Natural killer cell (primary cell): ENCODE results near the gene GNAT1. TPM values are rescaled to one million over a fixed set of nuclear protein-coding genes. Genes with fewer than 3 reads are reported as not detected.
A peak's percentile ranks its signal among the peaks of the same experiment; 100 is the strongest.

Experiments
- ATAC-seq, 3 donors: fragments of 150-1000 bp in 2 of 3; fragments of 200-7000 bp in 1 of 3; cut with Tn5 transposase; 1 replicate in 1 of 3; 2 replicates in 2 of 3; pipeline ENCODE4 v1.10.0; 2021; ENCODE audit warnings: mild to moderate bottlenecking in 2 of 3, moderate library complexity in 2 of 3
- DNase-seq, 2 donors: peaks; one replicate each; pipeline versions ENCODE4 v3.0.0 to v3.0.0-alpha.2; 2013 to 2021; ENCODE audit warnings: mixed read lengths in 1 of 2
- H3K27ac ChIP-seq: one replicate; pipeline ENCODE4 v1.5.1; 2013; ENCODE audit warnings: mild to moderate bottlenecking, low read length
- H3K27me3 ChIP-seq: one replicate; pipeline ENCODE4 v1.6.1; 2013; ENCODE audit warnings: low read length; ENCODE audit not compliant: control insufficient read depth, insufficient read depth
- H3K36me3 ChIP-seq: one replicate; pipeline ENCODE4 v1.6.1; 2013; ENCODE audit warnings: low read length; ENCODE audit not compliant: control insufficient read depth, insufficient read depth
- H3K4me1 ChIP-seq: one replicate; pipeline ENCODE4 v1.6.1; 2013; ENCODE audit warnings: low read length; ENCODE audit not compliant: control insufficient read depth, insufficient read depth
- H3K4me3 ChIP-seq: one replicate; pipeline ENCODE4 v1.5.1; 2013; ENCODE audit warnings: low read length
- H3K9me3 ChIP-seq: one replicate; pipeline ENCODE4 v1.6.1; 2013; ENCODE audit warnings: low read length; ENCODE audit not compliant: control insufficient read depth, insufficient read depth
- H3K27ac Mint-ChIP-seq, 2 donors: one replicate each; pipeline ENCODE4 v1.8.0; 2022; ENCODE audit warnings: mild to moderate bottlenecking in 2 of 2, mixed read lengths in 2 of 2, moderate library complexity in 1 of 2
- H3K27me3 Mint-ChIP-seq, 2 donors: one replicate each; pipeline ENCODE4 v1.8.0; 2022; ENCODE audit warnings: low read depth in 2 of 2, mixed read lengths in 2 of 2
- H3K36me3 Mint-ChIP-seq: one replicate; pipeline ENCODE4 v1.8.0; 2022; ENCODE audit warnings: mixed read lengths
- H3K4me1 Mint-ChIP-seq, 2 donors: one replicate each; pipeline ENCODE4 v1.8.0; 2022; ENCODE audit warnings: mixed read lengths in 2 of 2
- H3K4me3 Mint-ChIP-seq: one replicate; pipeline ENCODE4 v1.8.0; 2022; ENCODE audit warnings: mild to moderate bottlenecking, moderate library complexity, mixed read lengths
- H3K9me3 Mint-ChIP-seq, 2 donors: one replicate each; pipeline ENCODE4 v1.8.0; 2022; ENCODE audit warnings: mixed read lengths in 2 of 2
- WGBS: methylation state at CpG from one replicate; pipeline ENCODE4 v1.1.7; 2013; ENCODE audit warnings: missing lambda C conversion rate; ENCODE audit not compliant: insufficient coverage; 5-methylcytosine and 5-hydroxymethylcytosine counted together
- intact Hi-C: fragments of 100-400 bp; cut with micrococcal nuclease; formaldehyde crosslinking; loops from one replicate; pipeline ENCODE4 v1.14.2; 2022
- total RNA-seq, 4 donors: library from RNA; stranded (reverse); fragments of 120-200 nt in 1 of 4; gene quantifications; one replicate each; pipeline versions ENCODE4 v1.2.3 to v1.2.4, GENCODE V29; 2013 to 2022
- TF ChIP-seq, protein P1 (sequence below): fragments of 200-600 bp; IDR thresholded peaks from one replicate; pipeline ENCODE4 v1.8.0; 2022; ENCODE audit warnings: antibody characterized with exemption

Gene GNAT1
- total RNA-seq = not detected
- not detected for total RNA-seq (2013)

DNA sequence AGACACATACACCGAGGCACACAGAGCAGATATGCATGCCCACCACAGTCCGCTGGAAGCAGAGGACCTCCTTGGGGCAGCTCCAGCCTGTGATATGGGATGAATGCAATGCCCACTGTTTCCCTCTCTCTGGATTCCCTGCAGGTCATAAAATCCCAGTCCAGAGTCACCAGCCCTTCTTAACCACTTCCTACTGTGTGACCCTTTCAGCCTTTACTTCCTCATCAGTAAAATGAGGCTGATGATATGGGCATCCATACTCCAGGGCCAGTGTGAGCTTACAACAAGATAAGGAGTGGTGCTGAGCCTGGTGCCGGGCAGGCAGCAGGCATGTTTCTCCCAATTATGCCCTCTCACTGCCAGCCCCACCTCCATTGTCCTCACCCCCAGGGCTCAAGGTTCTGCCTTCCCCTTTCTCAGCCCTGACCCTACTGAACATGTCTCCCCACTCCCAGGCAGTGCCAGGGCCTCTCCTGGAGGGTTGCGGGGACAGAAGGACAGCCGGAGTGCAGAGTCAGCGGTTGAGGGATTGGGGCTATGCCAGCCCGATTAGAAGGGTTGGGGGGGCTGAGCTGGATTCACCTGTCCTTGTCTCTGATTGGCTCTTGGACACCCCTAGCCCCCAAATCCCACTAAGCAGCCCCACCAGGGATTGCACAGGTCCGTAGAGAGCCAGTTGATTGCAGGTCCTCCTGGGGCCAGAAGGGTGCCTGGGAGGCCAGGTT lies at the start of gene GNAT1:
TSS of gene GNAT1 (plus strand) at position 675 of the 725 bp plus-strand sequence. CDS start 116 bp downstream, outside the sequence.
- Histone ChIP-seq H3K36me3 (no peaks in the 10 kb centered on the region), H3K4me1 (peaks cover 21% of the 10 kb centered on the region), H3K4me3 (no peak within 1 kb of the TSS), H3K9me3 (no peaks in the 10 kb centered on the region), H3K27me3 (peaks cover 12% of the 10 kb centered on the region), H3K27ac (no peak within 1 kb of the TSS)
- Mint-ChIP-seq H3K9me3 (no peaks in the 10 kb centered on the region), H3K27me3 (peaks cover 0 to 6% of the 10 kb centered on the region in 2 donors), H3K4me3 (no peak within 1 kb of the TSS), H3K36me3 (no peaks in the 10 kb centered on the region), H3K4me1 (peaks cover 0 to 6% of the 10 kb centered on the region in 2 donors), H3K27ac (no peak within 1 kb of the TSS)
- TF ChIP-seq, protein P1, sequence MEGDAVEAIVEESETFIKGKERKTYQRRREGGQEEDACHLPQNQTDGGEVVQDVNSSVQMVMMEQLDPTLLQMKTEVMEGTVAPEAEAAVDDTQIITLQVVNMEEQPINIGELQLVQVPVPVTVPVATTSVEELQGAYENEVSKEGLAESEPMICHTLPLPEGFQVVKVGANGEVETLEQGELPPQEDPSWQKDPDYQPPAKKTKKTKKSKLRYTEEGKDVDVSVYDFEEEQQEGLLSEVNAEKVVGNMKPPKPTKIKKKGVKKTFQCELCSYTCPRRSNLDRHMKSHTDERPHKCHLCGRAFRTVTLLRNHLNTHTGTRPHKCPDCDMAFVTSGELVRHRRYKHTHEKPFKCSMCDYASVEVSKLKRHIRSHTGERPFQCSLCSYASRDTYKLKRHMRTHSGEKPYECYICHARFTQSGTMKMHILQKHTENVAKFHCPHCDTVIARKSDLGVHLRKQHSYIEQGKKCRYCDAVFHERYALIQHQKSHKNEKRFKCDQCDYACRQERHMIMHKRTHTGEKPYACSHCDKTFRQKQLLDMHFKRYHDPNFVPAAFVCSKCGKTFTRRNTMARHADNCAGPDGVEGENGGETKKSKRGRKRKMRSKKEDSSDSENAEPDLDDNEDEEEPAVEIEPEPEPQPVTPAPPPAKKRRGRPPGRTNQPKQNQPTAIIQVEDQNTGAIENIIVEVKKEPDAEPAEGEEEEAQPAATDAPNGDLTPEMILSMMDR = no peak
- 73% methylated on average over 8 of the region's 8 CpGs for WGBS
- ATAC-seq (no peak), DNase-seq (no peak)
- intact Hi-C loops = no loop called here

DNA sequence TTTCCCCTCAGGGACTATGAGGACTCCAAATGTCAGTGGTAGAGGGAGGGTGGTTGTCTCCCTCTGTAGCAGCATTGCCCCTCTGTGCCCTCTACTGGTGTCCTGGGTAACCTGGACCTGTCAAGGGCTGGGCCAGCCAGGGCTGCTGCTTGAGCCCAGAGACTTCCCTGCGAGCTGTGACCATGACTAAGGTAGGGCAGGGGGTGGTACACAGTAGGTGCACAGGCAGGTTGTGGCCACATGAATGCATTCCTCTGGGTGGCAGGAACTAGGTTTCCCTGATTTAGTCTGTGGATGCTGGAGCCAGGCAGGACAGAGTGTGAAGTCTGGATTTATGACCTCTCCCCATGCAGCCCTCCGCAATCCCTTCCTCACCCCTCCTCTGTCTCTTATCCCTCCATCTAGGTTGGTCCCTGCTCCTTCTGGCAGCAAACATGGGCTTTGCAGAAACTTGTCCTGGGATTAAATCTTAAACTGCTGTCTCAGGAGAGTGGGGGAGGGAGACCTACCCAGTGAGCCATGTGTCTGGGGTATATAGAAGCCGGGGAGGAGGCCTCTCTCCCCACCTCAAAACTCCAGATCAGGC lies 45.0 kb upstream of the GNAT1 start:
- ATAC-seq (peak in 1 of 3 donors; percentile 9), DNase-seq (no peak)
- H3K36me3 Mint-ChIP-seq = no peaks in the 10 kb centered on the region
- intact Hi-C loops = no loop called here
- no peak overlapping the region for H3K27ac ChIP-seq
- no peak overlapping the region for H3K4me3 Mint-ChIP-seq
- no peak overlapping the region for H3K4me3 ChIP-seq
- H3K9me3 Mint-ChIP-seq = no peaks in the 10 kb centered on the region
- no peaks in the 10 kb centered on the region for H3K27me3 ChIP-seq
- no peaks in the 10 kb centered on the region for H3K27me3 Mint-ChIP-seq
- H3K4me1 Mint-ChIP-seq = no peaks in the 10 kb centered on the region
- no peak overlapping the region for H3K27ac Mint-ChIP-seq
- WGBS = 79% methylated on average over 2 of the region's 3 CpGs
- H3K4me1 ChIP-seq = no peaks in the 10 kb centered on the region
- H3K9me3 ChIP-seq = no peaks in the 10 kb centered on the region
- TF ChIP-seq, protein P1 = no peak
- H3K36me3 ChIP-seq = no peaks in the 10 kb centered on the region

DNA sequence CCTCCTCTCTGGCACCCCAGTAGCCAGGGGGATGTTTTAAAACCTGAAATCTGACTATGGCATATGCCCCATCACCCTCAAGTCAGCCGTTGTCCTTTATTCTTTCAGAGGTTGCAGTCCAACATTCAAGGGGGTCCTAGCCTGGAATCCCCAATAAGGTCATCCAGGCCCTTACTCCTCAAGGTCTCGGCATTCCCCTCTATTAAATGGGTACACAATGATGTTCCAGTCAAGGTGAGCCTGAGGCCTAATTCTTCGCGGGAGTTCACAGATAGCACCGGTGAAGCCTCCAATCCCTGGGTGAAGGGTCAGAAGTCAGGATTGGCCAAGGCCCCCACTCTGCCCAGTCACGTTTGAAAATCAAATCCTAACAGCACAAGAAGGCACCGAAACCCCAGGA lies 44.4 kb upstream of the GNAT1 start:
- WGBS = 85% methylated on average over 7 of the region's 7 CpGs
- Histone ChIP-seq H3K4me1 (no peaks in the 10 kb centered on the region), H3K9me3 (no peaks in the 10 kb centered on the region), H3K4me3 (no peak overlapping the region), H3K27ac (no peak overlapping the region), H3K36me3 (no peaks in the 10 kb centered on the region), H3K27me3 (no peaks in the 10 kb centered on the region)
- intact Hi-C loops = no loop called here
- no peaks in the 10 kb centered on the region for H3K4me1 Mint-ChIP-seq
- TF ChIP-seq, protein P1 = no peak
- no peak for ATAC-seq
- no peaks in the 10 kb centered on the region for H3K9me3 Mint-ChIP-seq
- no peaks in the 10 kb centered on the region for H3K36me3 Mint-ChIP-seq
- H3K27ac Mint-ChIP-seq = no peak overlapping the region
- DNase-seq = no peak
- no peak overlapping the region for H3K4me3 Mint-ChIP-seq
- H3K27me3 Mint-ChIP-seq = no peaks in the 10 kb centered on the region
